Bronchial epithelial cell (primary cell): ENCODE data around the gene INO80D. TPM values are rescaled to one million over a fixed set of nuclear protein-coding genes. Genes with fewer than 3 reads are reported as not detected.
"Not testable (repeated sequence)": the region's sequence is repeated elsewhere in the genome, so short reads cannot be mapped to it uniquely, and the experiment has no call there.

Source experiments
- DNase-seq: peaks from one replicate; pipeline ENCODE4 v3.0.0-alpha.2; 2010; ENCODE audit warnings: low read depth
- FAIRE-seq: peaks from 2 replicates; lab custom pipeline; 2011; peaks lifted over from hg19 to GRCh38; lab: Jason Lieb, UNC
- H3K27me3 ChIP-seq: 2 replicates; pipeline ENCODE4 v1.5.1; 2011; ENCODE audit warnings: low read length; ENCODE audit not compliant: control insufficient read depth, insufficient read depth
- H3K36me3 ChIP-seq: 2 replicates; pipeline ENCODE4 v1.5.1; 2011; ENCODE audit warnings: low read length; ENCODE audit not compliant: control insufficient read depth, insufficient read depth
- H3K4me3 ChIP-seq: 2 replicates; pipeline ENCODE4 v1.5.1; 2011; ENCODE audit warnings: mild to moderate bottlenecking, low read depth, low read length, control low read depth
- CTCF ChIP-seq: IDR thresholded peaks from 2 replicates; pipeline ENCODE4 v1.5.1; 2011; ENCODE audit warnings: mild to moderate bottlenecking, moderate library complexity, low read length, control low read depth, inconsistent platforms; ENCODE audit not compliant: insufficient read depth, severe bottlenecking
- total RNA-seq: library from RNA; depleted of rRNA; stranded (reverse); fragments of >200 nt; gene quantifications from 2 replicates; pipeline ENCODE4 v1.2.1, GENCODE V29; 2014

Gene INO80D
- total RNA-seq, 1 donor from 2014 or later: 7.6 TPM

DNA sequence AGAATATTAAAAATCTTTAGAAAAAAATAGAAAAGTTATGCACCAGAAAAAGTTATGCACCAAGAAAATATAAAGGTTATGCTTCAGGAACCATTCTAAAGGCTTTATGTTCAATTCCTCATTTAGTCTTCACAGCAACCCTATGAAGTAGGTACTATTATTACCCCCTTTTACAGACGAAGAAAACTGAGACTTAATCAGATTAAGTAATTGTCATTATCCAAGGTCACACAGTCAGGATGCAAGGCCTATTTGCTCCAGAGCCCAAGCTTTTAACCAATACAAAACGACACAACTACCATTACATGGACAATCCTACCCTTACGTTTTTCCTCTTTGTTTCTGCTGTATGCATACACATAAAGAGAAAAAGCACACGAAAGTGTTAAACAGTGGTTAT lies 5.0 kb downstream of the INO80D start:
- no peaks in the 10 kb centered on the region for H3K36me3 ChIP-seq
- TF ChIP-seq CTCF: no peak
- no peak for FAIRE-seq

DNA sequence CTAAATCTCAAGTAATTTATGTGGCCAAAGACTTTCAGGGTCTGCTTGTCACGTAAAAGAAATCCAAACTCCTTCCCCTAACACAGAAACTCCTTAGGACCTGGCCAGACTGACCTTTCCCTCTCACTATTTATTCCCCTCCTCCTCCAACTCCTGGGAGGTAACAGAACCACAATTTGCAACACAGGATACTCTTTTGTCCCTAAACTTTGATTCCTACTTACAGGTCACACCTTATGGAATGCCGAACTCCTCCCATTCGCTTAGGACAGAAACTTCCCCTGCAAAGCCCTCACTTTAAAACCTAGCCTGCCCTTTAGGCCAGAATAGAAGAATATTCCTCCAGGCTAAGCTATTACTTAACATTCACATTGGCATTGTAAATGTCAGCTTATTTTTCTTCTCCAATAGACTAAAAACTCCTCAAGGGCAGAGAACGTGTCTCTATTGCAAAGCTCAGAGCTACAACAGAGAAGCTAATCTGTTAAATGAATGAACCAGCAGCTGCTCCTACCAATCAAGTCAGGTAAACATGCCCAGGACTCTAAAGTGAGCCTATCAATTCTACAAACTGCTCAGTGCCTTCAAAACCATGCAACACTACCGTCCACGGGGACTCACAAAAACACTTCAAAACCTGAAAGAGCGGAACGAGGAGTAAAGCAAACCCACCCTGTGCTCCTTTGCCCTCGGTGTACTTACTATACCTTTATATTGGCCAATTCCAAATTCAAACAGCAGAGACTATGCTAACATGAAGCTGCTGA lies 6.1 kb downstream of the INO80D start:
- TF ChIP-seq CTCF: no peak

More for the DNA sequence above, 5.0 kb downstream of the INO80D start:
- Histone ChIP-seq H3K27me3 (no peaks in the 10 kb centered on the region), H3K4me3 (no peak overlapping the region)
- DNase-seq: no peak

GRCh38 chr2:206077879-206078278 lies 8.1 kb downstream of the INO80D start:
- FAIRE-seq, DNase-seq, H3K27me3 ChIP-seq, H3K4me3 ChIP-seq, H3K36me3 ChIP-seq: not testable (repeated sequence)

More for the DNA sequence above, 6.1 kb downstream of the INO80D start:
- no peak for DNase-seq
- H3K27me3 ChIP-seq: no peaks in the 10 kb centered on the region
- FAIRE-seq: no peak
- no peaks in the 10 kb centered on the region for H3K36me3 ChIP-seq
- no peak overlapping the region for H3K4me3 ChIP-seq

- no peak for TF ChIP-seq CTCF
- DNase-seq (no peak), FAIRE-seq (no peak)
- Histone ChIP-seq H3K36me3 (no peaks in the 10 kb centered on the region), H3K4me3 (no peak overlapping the region), H3K27me3 (no peaks in the 10 kb centered on the region)
These were observed 10.9 kb downstream of the INO80D start for GRCh38 chr2:206075113-206075512.

DNA sequence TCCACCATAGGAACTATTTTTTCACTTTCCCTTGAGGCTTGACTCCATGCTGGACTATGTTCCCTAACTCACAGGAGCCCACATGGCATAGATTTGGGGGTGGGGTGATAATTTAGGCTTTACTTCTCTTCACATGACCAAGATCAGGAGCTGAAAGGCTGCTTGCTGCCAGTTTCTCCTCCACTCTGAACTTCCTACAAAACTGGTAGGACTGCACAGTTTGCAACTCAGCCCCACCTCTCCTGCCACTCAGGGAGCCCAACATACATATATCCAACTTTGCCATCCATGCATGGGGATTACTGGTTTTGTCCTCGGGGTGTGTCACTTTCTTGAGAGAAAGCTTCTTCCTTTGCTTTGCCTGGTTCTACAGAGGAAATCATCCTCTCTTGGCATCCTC lies 14.2 kb downstream of the INO80D start:
- no peak overlapping the region for H3K4me3 ChIP-seq
- H3K27me3 ChIP-seq: no peaks in the 10 kb centered on the region
- H3K36me3 ChIP-seq: no peaks in the 10 kb centered on the region
- no peak for TF ChIP-seq CTCF
- DNase-seq (peak; percentile 5), FAIRE-seq (no peak)

DNA sequence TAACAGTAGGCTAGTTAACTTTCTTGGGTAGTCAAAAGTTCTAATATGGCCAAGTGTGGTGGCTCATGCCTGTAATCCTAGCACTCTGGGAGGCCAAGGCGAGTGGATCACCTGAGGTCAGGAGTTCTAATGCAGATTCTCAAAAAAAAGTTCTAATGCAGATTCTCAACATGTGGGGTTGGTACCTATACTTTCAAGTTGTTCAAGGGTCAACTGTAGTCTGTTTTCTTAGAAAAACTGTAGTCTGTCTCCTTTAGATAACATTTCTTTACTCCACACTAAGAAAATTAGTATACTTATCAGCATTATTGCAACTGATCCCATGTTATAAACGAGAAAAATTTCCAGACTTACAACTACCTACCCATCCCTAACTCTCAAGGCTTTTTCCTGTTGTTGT lies 16.6 kb downstream of the INO80D start:
- DNase-seq: no peak
- no peak for TF ChIP-seq CTCF
- Histone ChIP-seq H3K4me3 (no peak overlapping the region), H3K36me3 (no peaks in the 10 kb centered on the region), H3K27me3 (no peaks in the 10 kb centered on the region)
- no peak for FAIRE-seq
